Gastrocnemius medialis (tissue), 4 donors: ENCODE measurements around the gene PPFIBP2. TPM values are rescaled to one million over a fixed set of nuclear protein-coding genes. Genes with fewer than 3 reads are reported as not detected.
A peak's percentile ranks its signal among the peaks of the same experiment; 100 is the strongest.

Experiments
- ATAC-seq, 2 donors: fragments of 150-250 bp; one replicate each; pipeline ENCODE4 v1.9.1; 2016
- DNase-seq, 2 donors: peaks; one replicate each; pipeline ENCODE4 v3.0.0-alpha.2; 2019
- H3K27ac ChIP-seq, 4 donors: fragments of 200-600 bp; sonication (generic); 1 replicate in 1 of 4; 2 replicates in 3 of 4; pipeline ENCODE4 v1.5.1; 2016 to 2018; ENCODE audit warnings: mild to moderate bottlenecking in 2 of 4, moderate library complexity in 1 of 4
- H3K27me3 ChIP-seq, 3 donors: fragments of 200-600 bp; sonication (generic) in 2 of 3; 1 replicate in 1 of 3; 2 replicates in 2 of 3; pipeline versions ENCODE4 v1.5.1 to v1.6.0; 2016 to 2019; ENCODE audit warnings: mild to moderate bottlenecking in 1 of 3, moderate library complexity in 1 of 3
- H3K36me3 ChIP-seq, 2 donors: fragments of 200-600 bp; sonication (generic) in 1 of 2; one replicate each; pipeline ENCODE4 v1.5.1; 2017 to 2018
- H3K4me1 ChIP-seq, 2 donors: fragments of 200-600 bp; sonication (generic) in 1 of 2; one replicate each; pipeline ENCODE4 v1.5.1; 2016 to 2017; ENCODE audit warnings: mild to moderate bottlenecking in 2 of 2
- H3K4me3 ChIP-seq, 4 donors: fragments of 200-600 bp; sonication (generic) in 3 of 4; 1 replicate in 1 of 4; 2 replicates in 3 of 4; pipeline ENCODE4 v1.5.1; 2016 to 2019; ENCODE audit warnings: mild to moderate bottlenecking in 2 of 4
- H3K9me3 ChIP-seq, 3 donors: fragments of 200-600 bp; sonication (generic) in 2 of 3; 1 replicate in 1 of 3; 2 replicates in 2 of 3; pipeline ENCODE4 v1.5.1; 2016 to 2019
- CTCF ChIP-seq, 5 experiments: fragments of 450-650 bp in 3 of 5; fragments of 200-600 bp in 2 of 5; sonication (generic) in 2 of 5; IDR thresholded peaks in 4 of 5; conservative IDR thresholded peaks in 1 of 5; 1 replicate in 4 of 5; 2 replicates in 1 of 5; pipeline ENCODE4 v1.5.1; 2016 to 2019; ENCODE audit warnings: antibody characterized with exemption in 5 of 5, mild to moderate bottlenecking in 3 of 5, moderate library complexity in 3 of 5
- POLR2A ChIP-seq, 2 donors: fragments of 450-650 bp; IDR thresholded peaks; one replicate each; pipeline ENCODE4 v1.6.1; 2017; ENCODE audit warnings: antibody characterized with exemption in 2 of 2, mild to moderate bottlenecking in 2 of 2, moderate library complexity in 2 of 2
- in situ Hi-C, 4 donors: fragments of 200-750 bp; cut with MboI; loops; one replicate each; pipeline versions ENCODE4 v1.15.0 to v1.8.0; 2017; ENCODE audit warnings: low sequenced_read_pairs in 4 of 4
- intact Hi-C: fragments of 100-400 bp; cut with DNase I; formaldehyde crosslinking; loops from one replicate; pipeline ENCODE4 v1.15.1; 2023; ENCODE audit warnings: low total_unique reads
- total RNA-seq, 4 donors: library from RNA; depleted of rRNA; stranded (reverse); fragments of >200 nt; gene quantifications; one replicate each; pipeline versions ENCODE4 v1.1.0 to v1.2.3, GENCODE V29; 2016

PPFIBP2 gene
- total RNA-seq, 4 donors from 2014 or later, result 10.5 to 33.5 (median 25.4) TPM

GRCh38 chr11:7671347-7672215, 157.8 kb downstream of the PPFIBP2 start:
- in situ Hi-C loops, result no loop called here
- no peak for ATAC-seq

GRCh38 chr11:7672276-7672959, 158.6 kb downstream of the PPFIBP2 start:
- no peak for ATAC-seq
- no peak for DNase-seq
- Histone ChIP-seq H3K36me3 (peaks cover 0 to 4% of the 10 kb centered on the region in 2 donors), H3K4me1 (peaks cover 0 to 19% of the 10 kb centered on the region in 2 donors), H3K9me3 (no peaks in the 10 kb centered on the region), H3K27me3 (no peaks in the 10 kb centered on the region), H3K4me3 (peak overlapping the region in 1 of 4 donors; percentile 62), H3K27ac (no peak overlapping the region)
- no peak for TF ChIP-seq POLR2A (IDR thresholded peaks at IDR 0.05)
- TF ChIP-seq CTCF (IDR thresholded peaks at IDR 0.05 in 4 of 5, conservative IDR thresholded peaks at IDR 0.05 in 1 of 5), result no peak
- in situ Hi-C loops, result no loop called here
- intact Hi-C loops, result no loop called here

More at GRCh38 chr11:7671347-7672215, 157.8 kb downstream of the PPFIBP2 start:
- Histone ChIP-seq H3K4me3 (no peak overlapping the region), H3K36me3 (peaks cover 0 to 12% of the 10 kb centered on the region in 2 donors), H3K27ac (no peak overlapping the region), H3K9me3 (no peaks in the 10 kb centered on the region), H3K27me3 (no peaks in the 10 kb centered on the region), H3K4me1 (peaks cover 0 to 19% of the 10 kb centered on the region in 2 donors)
- TF ChIP-seq CTCF (IDR thresholded peaks at IDR 0.05 in 4 of 5, conservative IDR thresholded peaks at IDR 0.05 in 1 of 5), result no peak
- TF ChIP-seq POLR2A (IDR thresholded peaks at IDR 0.05), result no peak
- intact Hi-C loops, result no loop called here
- no peak for DNase-seq

GRCh38 chr11:7672960-7673723, 159.3 kb downstream of the PPFIBP2 start, which contains the start of gene CYB5R2:
CYB5R2 (minus strand) TSS chr11:7673500; CDS start chr11:7672825, 675 bp downstream.
- Histone ChIP-seq H3K4me1 (peaks cover 0 to 19% of the 10 kb centered on the region in 2 donors), H3K36me3 (peaks cover 0 to under 1% of the 10 kb centered on the region in 2 donors), H3K9me3 (no peaks in the 10 kb centered on the region), H3K4me3 (peak within 1 kb of the TSS; percentile 62 to 76 (median 72)), H3K27ac (peak within 1 kb of the TSS; percentile 35 to 62 (median 46)), H3K27me3 (no peaks in the 10 kb centered on the region)
- DNase-seq (peak; percentile 47 to 60), ATAC-seq (peak; percentile 58 to 72)
- TF ChIP-seq CTCF (IDR thresholded peaks at IDR 0.05 in 4 of 5, conservative IDR thresholded peaks at IDR 0.05 in 1 of 5) (no peak), POLR2A (IDR thresholded peaks at IDR 0.05) (no peak)
- in situ Hi-C loops, result no loop called here
- intact Hi-C loops, result no loop called here

GRCh38 chr11:7673724-7674434, 160.1 kb downstream of the PPFIBP2 start:
- TF ChIP-seq POLR2A (IDR thresholded peaks at IDR 0.05) (no peak), CTCF (IDR thresholded peaks at IDR 0.05 in 4 of 5, conservative IDR thresholded peaks at IDR 0.05 in 1 of 5) (no peak)
- H3K4me1 ChIP-seq, result peaks cover 0 to 19% of the 10 kb centered on the region in 2 donors
- in situ Hi-C loops (no loop called here), intact Hi-C loops (no loop called here)
- no peaks in the 10 kb centered on the region for H3K9me3 ChIP-seq
- no peaks in the 10 kb centered on the region for H3K36me3 ChIP-seq
- no peaks in the 10 kb centered on the region for H3K27me3 ChIP-seq
- peak overlapping the region; percentile 35 to 62 (median 46) for H3K27ac ChIP-seq
- H3K4me3 ChIP-seq, result peak overlapping the region; percentile 62 to 76 (median 72)
- ATAC-seq (peak; percentile 42 to 52), DNase-seq (no peak)
